Activated CD8-positive, alpha-beta memory T cell treated with anti-CD3 and anti-CD28 coated beads, Interleukin-2, amount 50 U/mL, for 24 hours (primary cell): ENCODE measurements around the gene GNAQ.

Source experiments
- DNase-seq: peaks from one replicate; pipeline ENCODE4 v3.0.0-alpha.2; 2020; ENCODE audit errors: extremely low read depth

The GNAQ gene

DNA sequence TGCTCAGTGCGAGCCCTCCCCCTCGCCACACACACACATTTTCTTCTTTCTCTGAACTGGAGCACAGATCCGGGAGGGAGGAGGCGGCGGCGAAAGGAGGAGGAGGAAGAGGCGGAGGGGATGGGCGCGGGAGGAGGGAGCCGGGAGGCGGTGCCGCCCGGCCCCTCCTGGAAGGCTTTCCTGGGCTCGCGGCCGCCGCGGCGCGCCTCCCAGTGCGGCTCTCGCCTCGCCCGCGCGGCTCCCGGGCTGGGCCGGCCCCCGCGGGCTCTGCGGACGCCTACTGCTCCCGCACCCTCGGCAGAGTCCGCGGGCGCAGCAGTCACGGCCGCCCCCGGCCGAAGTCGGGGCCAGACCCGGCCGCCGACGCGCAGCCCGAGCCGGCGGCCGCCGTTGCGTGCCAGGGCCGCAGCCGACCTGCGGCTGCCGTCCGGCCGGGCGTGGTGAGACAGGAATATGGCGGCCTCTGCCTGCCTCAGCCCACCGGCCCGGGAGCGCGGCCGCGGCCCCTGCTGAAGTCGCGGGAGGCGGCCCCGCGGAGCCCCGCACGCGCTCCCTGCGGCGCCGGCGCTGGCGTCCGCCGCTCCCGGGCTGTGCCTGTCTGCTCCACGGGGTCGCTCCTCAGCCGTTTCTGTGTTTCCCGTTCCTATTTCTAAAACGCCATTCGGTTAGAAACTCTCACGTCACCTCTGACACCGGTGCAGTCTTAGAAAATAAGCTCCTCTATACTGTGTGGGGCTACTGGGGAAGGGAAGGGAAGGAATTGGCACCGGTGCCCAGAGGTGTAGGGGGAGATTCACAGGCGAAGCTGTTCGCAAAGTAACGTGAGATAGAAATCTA is 500 bp upstream of the GNAQ start:
- DNase-seq = no peak

DNA sequence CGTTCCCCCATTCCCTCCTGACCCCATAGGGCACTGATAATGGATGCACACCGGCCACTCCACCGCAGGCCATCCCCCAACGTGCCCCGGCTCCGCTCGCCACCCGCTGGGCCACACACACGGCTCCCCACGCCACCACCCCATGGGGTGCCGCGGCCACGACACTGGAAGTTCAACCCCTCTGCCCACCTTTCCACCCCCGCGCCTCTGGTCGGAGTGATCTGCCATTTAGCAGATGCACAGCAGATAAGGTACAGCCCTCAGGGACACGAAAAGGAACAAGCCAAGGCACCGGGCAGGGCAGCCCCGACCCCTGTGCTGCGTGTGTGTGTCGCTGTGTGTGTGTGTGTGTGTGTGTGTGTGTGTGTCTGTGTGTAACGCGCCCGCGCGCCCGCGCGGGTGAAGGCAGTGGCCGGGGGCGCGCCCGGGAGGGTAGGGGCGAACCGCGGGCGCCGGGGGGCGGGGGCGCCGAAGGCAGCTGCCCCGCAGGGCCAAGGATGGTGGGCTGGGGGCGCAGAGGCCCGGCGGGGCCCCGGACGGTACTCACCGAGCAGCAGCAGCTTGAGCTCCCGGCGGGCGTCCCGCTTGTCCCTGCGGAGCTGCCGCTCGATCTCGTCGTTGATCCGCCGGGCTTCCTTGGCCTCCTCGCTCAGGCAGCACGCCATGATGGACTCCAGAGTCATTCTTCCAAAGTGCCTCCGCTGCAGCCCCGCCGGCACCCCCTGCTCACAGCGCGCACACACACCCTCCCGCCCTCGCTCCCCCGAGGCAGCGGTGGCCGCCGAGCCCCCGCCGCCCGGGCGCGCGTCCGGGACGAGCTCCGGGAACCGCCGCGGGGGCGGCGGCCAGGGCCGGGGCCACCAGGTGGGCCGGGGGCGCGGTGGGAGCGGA is 813 bp downstream of the GNAQ start:
- DNase-seq = no peak

DNA sequence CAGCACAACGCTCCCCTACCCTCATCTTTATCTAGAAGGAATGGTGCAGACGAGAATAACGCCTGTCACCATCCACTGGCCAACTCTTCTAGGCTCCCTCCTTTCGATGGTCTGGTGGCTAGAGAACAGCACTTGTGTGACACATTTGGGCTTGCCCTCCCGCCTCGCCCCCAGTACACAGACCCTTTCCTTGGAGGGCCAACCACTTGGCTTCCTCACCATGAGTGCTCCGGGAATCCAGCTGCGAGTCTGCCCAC is 1.4 kb downstream of the GNAQ start:
- DNase-seq = no peak

GRCh38 chr9:78029551-78030295 is 1.9 kb downstream of the GNAQ start:
- DNase-seq = no peak

DNA sequence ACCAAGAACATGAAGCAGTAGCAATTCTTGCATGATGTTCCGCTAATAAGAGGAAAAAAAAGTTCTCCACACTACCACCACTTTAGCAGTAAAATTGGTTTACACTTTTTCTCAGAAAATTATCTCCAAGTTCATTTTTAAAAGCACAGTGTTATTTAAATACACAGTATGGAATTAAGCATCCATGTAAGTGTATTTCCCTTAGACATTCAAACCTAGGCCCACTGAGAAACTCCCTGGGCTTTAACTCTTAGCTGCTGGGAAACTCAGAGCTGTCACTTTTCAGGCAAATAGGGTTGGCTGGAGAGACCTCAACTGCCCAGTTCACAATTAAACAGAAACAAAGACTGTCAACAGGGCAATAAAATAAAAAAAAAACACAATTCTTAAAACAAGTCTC is 2.7 kb downstream of the GNAQ start:
- no peak for DNase-seq

DNA sequence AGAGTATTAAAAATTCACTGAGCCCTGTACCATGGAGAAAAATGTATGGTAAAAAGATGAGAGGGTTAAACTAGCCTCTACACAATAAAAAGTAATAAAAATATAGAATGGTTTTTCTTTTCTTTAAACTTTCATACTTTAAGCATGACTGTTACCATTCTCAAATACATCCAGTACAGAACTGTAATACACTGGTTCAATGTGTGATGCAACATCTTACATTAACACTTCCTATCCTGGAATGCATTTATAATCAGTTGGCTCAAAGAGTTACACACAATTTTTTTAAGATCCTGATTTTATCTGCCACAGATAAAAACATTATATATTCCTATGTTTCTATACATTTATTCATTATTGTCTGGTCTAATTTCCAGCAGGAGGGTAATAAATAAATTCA is 4.7 kb downstream of the GNAQ start:
- DNase-seq = no peak

GRCh38 chr9:78026416-78026815 is 5.2 kb downstream of the GNAQ start:
- DNase-seq = no peak

GRCh38 chr9:78025186-78025585 is 6.4 kb downstream of the GNAQ start:
- DNase-seq = no peak

DNA sequence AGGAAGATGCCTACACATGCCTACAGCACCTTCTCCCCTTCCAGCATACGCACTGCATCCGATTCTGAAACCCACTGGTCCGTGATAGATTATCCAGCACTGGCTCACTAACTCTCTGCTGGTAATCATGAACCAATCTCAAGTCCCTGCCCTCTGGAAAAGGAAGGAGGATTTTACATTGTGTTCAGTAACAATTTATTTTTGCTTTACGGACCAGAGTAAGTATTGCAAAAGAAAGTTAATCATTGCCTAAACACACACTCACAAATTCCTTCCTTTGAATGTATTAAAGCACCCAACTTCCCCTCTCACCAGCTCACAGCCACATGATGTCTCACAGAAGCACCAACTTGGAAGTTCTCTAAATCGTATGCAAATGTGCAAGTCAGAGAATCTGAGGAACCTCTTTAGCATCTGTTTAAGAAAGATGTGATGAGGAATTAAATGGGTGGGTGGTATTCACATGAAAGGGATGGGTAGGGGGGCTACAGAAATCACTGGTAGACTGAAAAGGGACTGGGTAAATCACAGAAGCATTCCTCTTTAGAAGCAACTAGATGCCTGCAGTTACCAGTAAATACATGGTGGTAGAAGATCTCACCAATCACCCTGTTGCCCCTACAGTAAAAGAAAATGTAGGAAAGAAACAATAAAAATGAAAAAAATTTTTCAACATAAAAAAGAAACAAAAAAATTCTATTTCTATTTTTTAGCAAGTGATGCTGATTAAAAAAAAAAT is 8.4 kb downstream of the GNAQ start:
- DNase-seq = no peak

DNA sequence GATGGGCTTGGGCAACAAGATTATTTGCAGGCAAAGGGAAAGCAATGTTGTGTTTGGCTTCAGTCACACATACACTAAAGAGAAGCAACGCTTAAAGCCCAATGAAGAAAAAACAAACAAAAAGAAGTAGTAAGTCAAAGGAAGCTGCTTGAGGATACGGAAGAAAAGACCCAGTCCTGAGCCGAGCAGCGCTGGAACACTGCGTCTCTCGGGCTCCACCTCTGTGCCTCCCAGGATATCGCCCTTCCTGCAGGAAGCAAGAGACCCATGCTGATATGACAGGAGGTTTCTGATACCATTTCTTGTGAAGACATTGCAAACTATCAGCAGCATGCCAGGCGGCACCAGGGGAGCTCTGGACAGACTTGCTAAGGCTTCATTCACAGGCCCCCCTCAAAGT is 9.9 kb downstream of the GNAQ start:
- DNase-seq = no peak

GRCh38 chr9:78017190-78017693 is 14.4 kb downstream of the GNAQ start:
- DNase-seq = no peak

DNA sequence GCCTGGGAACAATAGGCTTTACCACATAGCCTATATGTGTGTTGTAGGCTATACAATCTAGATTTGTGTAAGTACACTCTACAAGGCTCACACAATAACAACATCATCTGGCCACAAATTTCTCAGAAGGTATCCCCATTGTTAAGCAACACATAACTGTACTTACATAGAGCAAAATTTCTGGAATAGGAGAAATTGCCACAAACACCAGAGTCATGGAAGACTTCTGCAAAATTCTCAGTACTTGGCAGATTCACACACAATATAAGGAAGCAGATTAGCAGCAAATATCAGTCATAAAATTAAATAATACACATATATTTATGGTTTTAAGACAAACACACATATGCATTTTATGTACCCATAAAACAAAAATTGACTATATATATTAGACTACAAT is 16.4 kb downstream of the GNAQ start:
- no peak for DNase-seq

DNA sequence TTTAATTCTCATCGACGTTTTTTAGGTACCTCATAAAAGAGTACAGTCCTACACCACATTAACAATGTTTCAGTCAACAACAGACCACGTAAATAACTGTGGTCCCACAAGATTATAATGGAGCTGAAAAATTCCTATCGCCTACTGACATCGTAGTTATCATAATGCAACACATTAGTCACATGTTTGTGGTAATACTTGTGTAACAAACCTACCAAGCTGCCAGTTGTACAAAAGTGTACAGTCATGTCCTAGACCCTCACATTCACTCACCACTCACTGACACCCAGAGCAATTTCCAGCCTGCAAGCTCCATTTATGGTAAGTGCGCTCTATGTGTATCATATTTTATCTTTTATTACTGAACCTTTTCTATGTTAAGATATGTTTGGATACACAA is 16.8 kb downstream of the GNAQ start:
- DNase-seq = no peak

DNA sequence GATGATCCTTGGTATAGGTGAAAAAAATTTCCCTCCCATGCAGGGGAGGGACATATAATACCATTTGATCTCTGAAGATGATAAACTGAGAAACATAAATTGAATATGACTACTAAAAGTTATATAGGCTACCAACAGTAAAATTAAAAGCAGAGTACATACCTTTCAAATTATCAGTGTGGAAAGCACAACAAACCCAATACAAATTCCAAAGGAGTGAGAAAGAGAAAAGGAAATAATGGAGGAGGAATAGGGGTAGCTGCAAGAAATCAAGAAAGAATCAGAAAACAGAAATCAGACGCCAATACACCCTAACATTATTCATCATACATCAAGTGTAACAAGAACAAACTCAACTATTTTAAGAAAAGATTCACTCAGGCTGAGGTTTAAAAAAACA is 17.7 kb downstream of the GNAQ start:
- no peak for DNase-seq

GRCh38 chr9:78011049-78011448 is 20.6 kb downstream of the GNAQ start:
- no peak for DNase-seq

GRCh38 chr9:78010445-78010844 is 21.2 kb downstream of the GNAQ start:
- no peak for DNase-seq

DNA sequence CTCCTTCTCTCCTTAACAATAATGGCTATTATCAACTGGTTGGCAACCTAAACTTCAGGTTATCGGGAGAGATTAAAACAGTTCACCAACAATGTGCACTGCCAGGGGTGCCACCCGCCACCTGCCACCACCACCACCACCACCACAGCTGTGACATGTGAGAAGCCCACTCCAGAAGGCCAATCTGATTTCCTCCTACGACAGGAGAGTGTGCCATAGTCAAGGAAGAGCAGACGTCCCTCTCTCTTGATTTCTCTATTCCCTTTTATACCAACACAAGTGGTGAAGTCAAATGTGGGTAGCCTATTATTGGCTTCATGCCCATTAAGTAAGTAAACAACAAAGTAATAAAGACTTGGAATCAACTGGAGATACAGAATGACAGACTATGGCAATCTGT is 22.4 kb downstream of the GNAQ start:
- DNase-seq = no peak

- DNase-seq = no peak
Measured at GRCh38 chr9:78006734-78007133, 24.9 kb downstream of the GNAQ start.

DNA sequence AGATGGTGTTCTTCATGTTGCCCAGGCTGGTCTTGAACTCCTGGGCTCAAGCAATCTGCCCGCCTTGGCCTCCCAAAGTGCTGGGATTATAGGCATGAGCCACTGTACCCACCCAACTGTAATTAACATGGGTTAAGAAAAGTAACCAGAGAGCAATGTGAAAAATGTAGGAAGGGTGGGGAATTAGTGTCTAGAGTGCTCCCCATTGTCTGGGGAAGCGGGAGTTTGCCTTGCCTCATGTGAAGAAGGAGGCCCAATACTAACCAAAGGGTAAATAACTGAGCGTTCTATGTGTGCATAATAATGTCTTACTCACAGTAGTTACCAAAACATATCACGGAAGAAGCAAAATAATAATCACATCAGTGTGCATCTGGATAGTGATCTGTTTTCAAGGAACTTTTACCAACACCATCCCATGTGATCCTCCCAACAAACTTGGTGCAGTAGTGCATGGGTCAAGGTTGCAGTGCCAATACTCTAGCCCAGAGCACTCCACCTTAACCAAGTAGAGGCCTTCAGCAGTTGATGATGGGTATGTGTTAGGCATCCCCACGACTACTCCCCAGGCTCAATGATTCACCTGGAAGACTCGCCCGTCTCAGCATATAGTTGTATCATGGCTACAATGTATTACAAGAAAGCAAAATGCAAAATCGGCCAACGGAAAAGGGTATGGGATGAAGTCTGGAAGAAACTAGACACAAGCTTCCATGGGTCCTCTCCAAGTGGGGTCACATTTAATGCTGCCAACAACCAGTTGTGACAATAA is 26.2 kb downstream of the GNAQ start:
- no peak for DNase-seq

DNA sequence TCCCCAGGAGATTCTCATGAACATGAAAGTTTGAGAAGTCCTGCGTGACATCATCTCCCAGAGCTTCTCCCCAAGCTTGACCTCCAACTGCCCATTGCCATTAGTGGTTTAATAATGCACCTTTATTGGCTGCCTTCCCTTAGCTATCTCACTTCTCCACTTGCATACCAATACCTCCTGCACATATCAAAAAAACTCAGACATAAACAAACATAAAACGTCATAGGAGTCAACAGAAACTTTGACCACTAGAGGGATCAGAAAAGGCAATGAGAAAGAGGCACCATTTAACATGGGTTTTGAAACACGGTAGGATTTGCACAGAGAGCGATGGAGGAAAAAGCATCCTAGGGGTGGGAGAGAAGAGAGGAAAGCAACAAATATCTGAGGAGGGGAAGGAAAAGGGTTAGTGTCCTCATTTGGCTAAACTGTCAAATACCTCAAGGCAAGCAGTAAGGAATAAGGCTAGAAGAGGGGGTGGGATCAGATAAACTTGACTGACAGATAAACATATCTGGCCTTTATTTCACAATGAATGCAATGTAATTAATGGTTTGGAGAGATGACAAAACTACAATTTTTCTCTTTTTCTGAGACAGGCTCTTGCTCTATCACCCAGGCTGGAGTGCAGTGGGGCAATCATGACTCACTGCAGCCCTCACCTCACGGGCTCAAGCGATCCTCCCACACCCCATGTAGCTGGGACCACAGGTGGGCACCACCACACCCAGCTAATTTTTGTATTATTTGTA is 27.0 kb downstream of the GNAQ start:
- no peak for DNase-seq
